ENCODE measurements around the gene LARP1B.

LARP1B gene

DNA sequence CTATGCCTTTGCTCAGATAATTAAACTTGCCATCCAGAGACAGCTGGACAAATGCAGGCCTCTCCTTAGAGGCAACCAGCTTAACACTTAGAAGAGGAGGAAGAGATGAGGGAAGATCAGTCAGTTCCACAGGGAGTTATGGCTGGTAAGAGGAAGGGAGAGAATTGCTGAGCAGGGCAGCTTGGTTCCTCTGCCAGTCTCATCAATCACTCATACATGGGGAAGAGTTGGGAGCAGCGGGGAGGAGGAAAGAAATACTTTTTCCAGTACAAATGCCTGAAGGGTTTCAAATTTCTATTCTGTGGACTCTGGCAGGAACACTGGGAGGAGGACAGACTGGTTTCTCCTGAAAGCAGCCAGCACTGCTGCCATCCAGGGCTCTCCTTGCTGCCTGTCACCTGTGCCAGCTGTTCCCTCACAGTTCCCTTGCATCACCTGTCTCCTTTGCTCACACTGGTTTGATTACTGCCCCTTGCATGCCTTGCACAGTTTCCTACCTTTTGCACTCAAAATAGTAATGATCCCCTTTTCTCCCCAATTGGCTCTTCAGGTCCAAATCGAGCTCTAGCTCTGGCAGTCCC lies 167.0 kb downstream of the LARP1B start:
- POLR2A ChIA-PET: no interaction called here
- CTCF ChIA-PET: no interaction called here
- TF ChIP-seq, protein P1, sequence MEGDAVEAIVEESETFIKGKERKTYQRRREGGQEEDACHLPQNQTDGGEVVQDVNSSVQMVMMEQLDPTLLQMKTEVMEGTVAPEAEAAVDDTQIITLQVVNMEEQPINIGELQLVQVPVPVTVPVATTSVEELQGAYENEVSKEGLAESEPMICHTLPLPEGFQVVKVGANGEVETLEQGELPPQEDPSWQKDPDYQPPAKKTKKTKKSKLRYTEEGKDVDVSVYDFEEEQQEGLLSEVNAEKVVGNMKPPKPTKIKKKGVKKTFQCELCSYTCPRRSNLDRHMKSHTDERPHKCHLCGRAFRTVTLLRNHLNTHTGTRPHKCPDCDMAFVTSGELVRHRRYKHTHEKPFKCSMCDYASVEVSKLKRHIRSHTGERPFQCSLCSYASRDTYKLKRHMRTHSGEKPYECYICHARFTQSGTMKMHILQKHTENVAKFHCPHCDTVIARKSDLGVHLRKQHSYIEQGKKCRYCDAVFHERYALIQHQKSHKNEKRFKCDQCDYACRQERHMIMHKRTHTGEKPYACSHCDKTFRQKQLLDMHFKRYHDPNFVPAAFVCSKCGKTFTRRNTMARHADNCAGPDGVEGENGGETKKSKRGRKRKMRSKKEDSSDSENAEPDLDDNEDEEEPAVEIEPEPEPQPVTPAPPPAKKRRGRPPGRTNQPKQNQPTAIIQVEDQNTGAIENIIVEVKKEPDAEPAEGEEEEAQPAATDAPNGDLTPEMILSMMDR (IDR thresholded peaks at IDR 0.05; ENCODE audit: control extremely low read depth, extremely low read depth, low read depth, missing control alignments): no peak
- DNase-seq (ENCODE audit: extremely low spot score): no peak

- ChIA-PET CTCF (interaction anchor here (1.0 to 2.5 kb wide), 2 partner anchors 12 to 23 kb away, joined by 4 to 8 read pairs; no protein-coding TSS in a partner anchor), POLR2A (no interaction called here)
- TF ChIP-seq, protein P1 (IDR thresholded peaks at IDR 0.05; ENCODE audit: control extremely low read depth, extremely low read depth, low read depth, missing control alignments): no peak
- DNase-seq (ENCODE audit: extremely low spot score): no peak
Observed at GRCh38 chr4:128228845-128229795, 168.0 kb downstream of the LARP1B start.

DNA sequence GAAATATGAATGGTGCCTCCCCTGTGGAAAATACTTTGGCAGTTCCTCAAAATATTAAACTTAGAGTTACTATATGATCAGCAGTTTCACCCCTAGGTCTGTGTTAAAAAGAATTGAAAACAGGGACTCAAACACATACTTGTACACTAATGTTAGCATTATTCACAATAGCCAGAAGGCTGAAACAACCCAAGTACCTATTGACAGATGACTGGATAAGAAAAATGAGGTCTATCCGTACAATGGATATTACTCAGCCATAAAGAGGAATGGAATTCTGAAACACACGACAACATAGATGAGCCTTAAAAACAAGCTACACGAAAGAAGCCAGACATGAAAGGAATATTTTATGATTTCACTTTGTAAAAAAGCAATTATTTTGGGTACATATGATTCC lies 171.6 kb downstream of the LARP1B start:
- ChIA-PET CTCF (interaction anchor here (0.8 to 2.4 kb wide), 2 partner anchors 9 to 11 kb away, joined by 3 to 9 read pairs; no protein-coding TSS in a partner anchor), POLR2A (no interaction called here)
- TF ChIP-seq, protein P1 (IDR thresholded peaks at IDR 0.05; ENCODE audit: control extremely low read depth, extremely low read depth, low read depth, missing control alignments): no peak
- no peak for DNase-seq (ENCODE audit: extremely low spot score)

DNA sequence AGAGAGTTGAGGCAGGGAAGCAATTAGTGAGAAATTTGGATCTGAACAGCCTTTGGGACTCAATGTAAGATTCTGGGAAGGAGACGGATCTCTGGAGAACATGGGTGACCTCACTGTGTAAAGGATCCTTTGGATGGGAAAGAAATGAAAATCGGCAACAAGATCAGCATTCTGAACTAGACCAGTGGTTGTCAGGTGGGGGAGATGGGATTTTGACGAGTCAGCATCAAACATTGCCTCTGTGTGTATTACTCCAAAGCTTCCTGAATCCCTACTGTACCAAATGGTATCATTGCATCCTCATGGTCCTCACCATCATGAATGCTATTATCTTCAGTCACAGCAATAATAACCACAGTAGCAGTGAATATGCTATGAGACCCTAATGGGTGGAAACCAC lies 173.7 kb downstream of the LARP1B start:
- no peak for DNase-seq (ENCODE audit: extremely low spot score)
- TF ChIP-seq, protein P1 (IDR thresholded peaks at IDR 0.05; ENCODE audit: control extremely low read depth, extremely low read depth, low read depth, missing control alignments): no peak
- POLR2A ChIA-PET: no interaction called here
- CTCF ChIA-PET: interaction anchor here (0.9 kb wide), 1 partner anchor 9 kb away, joined by 3 read pairs; no protein-coding TSS in a partner anchor

DNA sequence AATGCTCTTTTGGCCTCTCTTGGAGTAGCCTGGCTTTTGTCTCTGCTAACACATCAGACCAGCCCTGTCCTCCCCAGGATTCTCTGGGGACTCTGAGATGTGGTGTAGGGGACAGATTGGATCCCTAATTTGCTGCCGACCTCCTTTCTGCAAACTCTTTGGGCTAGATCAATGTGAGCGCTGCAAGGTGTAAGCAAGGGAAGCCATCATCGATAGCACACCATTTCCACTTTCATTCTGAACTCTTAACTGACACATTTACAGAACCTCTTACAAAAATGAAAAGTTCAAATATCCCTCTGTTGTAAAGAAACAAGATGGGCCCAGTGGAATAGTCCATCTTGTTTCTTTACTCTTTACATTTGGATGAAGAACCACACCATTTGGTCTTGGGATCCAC lies 179.9 kb downstream of the LARP1B start:
- ChIA-PET CTCF (interaction anchor here (1.3 to 1.9 kb wide), 2 partner anchors 11 to 12 kb away, joined by 6 to 8 read pairs; no protein-coding TSS in a partner anchor), POLR2A (no interaction called here)
- DNase-seq (ENCODE audit: extremely low spot score): no peak
- TF ChIP-seq, protein P1 (IDR thresholded peaks at IDR 0.05; ENCODE audit: control extremely low read depth, extremely low read depth, low read depth, missing control alignments): no peak

GRCh38 chr4:128241425-128241913 lies 180.4 kb downstream of the LARP1B start:
- TF ChIP-seq, protein P1 (IDR thresholded peaks at IDR 0.05; ENCODE audit: control extremely low read depth, extremely low read depth, low read depth, missing control alignments): no peak
- CTCF ChIA-PET: interaction anchor here (1.3 to 1.9 kb wide), 2 partner anchors 11 kb away, joined by 6 to 8 read pairs; no protein-coding TSS in a partner anchor
- DNase-seq (ENCODE audit: extremely low spot score): no peak
- POLR2A ChIA-PET: no interaction called here

Measured in GM10248 (cell line).